H1 (cell line): ENCODE data around the gene RAB34. TPM values are rescaled to one million over a fixed set of nuclear protein-coding genes. Genes with fewer than 3 reads are reported as not detected.

Experiments used
- CTCF ChIA-PET: fragments of 300-600 bp; sonication (Branson Sonifier 250); formaldehyde crosslinking; loops from one replicate; lab custom pipeline; 2021; ENCODE audit not compliant: partially characterized antibody; lab: Charles Lee
- POLR2A ChIA-PET: fragments of 300-600 bp; sonication (Branson Sonifier 250); formaldehyde crosslinking; loops from one replicate; lab custom pipeline; 2021; ENCODE audit warnings: inconsistent platforms; ENCODE audit not compliant: partially characterized antibody; lab: Charles Lee
- DNase-seq, 2 experiments: peaks; one replicate each; pipeline versions ENCODE4 v3.0.0 to v3.0.0-alpha.2; 2010 to 2022; ENCODE audit warnings: low spot score in 2 of 2, low read depth in 1 of 2, mixed read lengths in 1 of 2
- FAIRE-seq: peaks from 2 replicates; lab custom pipeline; 2011; peaks lifted over from hg19 to GRCh38; lab: Jason Lieb, UNC
- H2AFZ ChIP-seq: 2 replicates; pipeline ENCODE4 v1.8.1; 2012; ENCODE audit warnings: low read length, inconsistent platforms
- H2AK5ac ChIP-seq: 2 replicates; pipeline ENCODE4 v1.6.1; 2013; ENCODE audit warnings: low read depth, low read length
- H2BK120ac ChIP-seq: replicated peaks from 2 replicates; pipeline ENCODE3; 2013; ENCODE audit warnings: low read depth, low read length, inconsistent platforms
- H2BK12ac ChIP-seq: 2 replicates; pipeline ENCODE4 v1.6.1; 2013; ENCODE audit warnings: low read depth, low read length
- H2BK15ac ChIP-seq: 2 replicates; pipeline ENCODE4 v1.6.1; 2013; ENCODE audit warnings: low read length
- H2BK20ac ChIP-seq: 2 replicates; pipeline ENCODE4 v1.6.1; 2013; ENCODE audit warnings: low read length
- H2BK5ac ChIP-seq: 2 replicates; pipeline ENCODE4 v1.6.1; 2013; ENCODE audit warnings: low read depth, low read length
- H3K14ac ChIP-seq: 2 replicates; pipeline ENCODE4 v1.6.1; 2013; ENCODE audit warnings: inconsistent platforms; ENCODE audit not compliant: insufficient read length
- H3K18ac ChIP-seq: 2 replicates; pipeline ENCODE4 v1.6.1; 2013; ENCODE audit warnings: low read length; ENCODE audit errors: extremely low read depth
- H3K23ac ChIP-seq: 2 replicates; pipeline ENCODE4 v1.6.1; 2013; ENCODE audit warnings: inconsistent platforms; ENCODE audit not compliant: insufficient read length
- H3K23me2 ChIP-seq: 2 replicates; pipeline ENCODE4 v1.6.1; 2013; ENCODE audit warnings: low read depth, low read length
- H3K27ac ChIP-seq: 2 replicates; pipeline ENCODE4 v1.6.1; 2011; ENCODE audit warnings: low read depth, low read length, inconsistent platforms
- H3K27me3 ChIP-seq, 4 experiments: replicated peaks in 1 of 4; 1 replicate in 1 of 4; 2 replicates in 3 of 4; pipeline versions ENCODE4 v1.6.1 to v1.8.1; 2011 to 2013; ENCODE audit warnings: low read length in 3 of 4, mild to moderate bottlenecking in 3 of 4, inconsistent platforms in 2 of 4, mixed read lengths in 2 of 4, moderate library complexity in 1 of 4; ENCODE audit not compliant: control insufficient read depth in 3 of 4, insufficient read depth in 3 of 4; ENCODE audit errors: extremely low read depth in 1 of 4
- H3K36me3 ChIP-seq, 4 experiments: 2 replicates each; pipeline versions ENCODE4 v1.6.1 to v1.8.1; 2011 to 2013; ENCODE audit warnings: mild to moderate bottlenecking in 4 of 4, low read length in 3 of 4, moderate library complexity in 2 of 4, control low read depth in 1 of 4, inconsistent platforms in 1 of 4; ENCODE audit not compliant: insufficient read depth in 4 of 4, control insufficient read depth in 2 of 4
- H3K4ac ChIP-seq: replicated peaks from 2 replicates; pipeline ENCODE3; 2013; ENCODE audit warnings: low read length, low read depth, mixed read lengths, inconsistent platforms; ENCODE audit not compliant: insufficient read length
- H3K4me1 ChIP-seq, 4 experiments: replicated peaks in 1 of 4; 1 replicate in 1 of 4; 2 replicates in 3 of 4; pipeline versions ENCODE4 v1.6.1 to v1.8.1; 2011 to 2013; ENCODE audit warnings: low read length in 3 of 4, inconsistent platforms in 2 of 4, mixed read lengths in 1 of 4; ENCODE audit not compliant: insufficient read depth in 4 of 4, control insufficient read depth in 3 of 4
- H3K4me2 ChIP-seq, 2 experiments: 2 replicates each; pipeline versions ENCODE4 v1.6.1 to v1.8.1; 2011 to 2013; ENCODE audit warnings: low read depth in 2 of 2, low read length in 2 of 2, control low read depth in 1 of 2, inconsistent platforms in 1 of 2, mild to moderate bottlenecking in 1 of 2; ENCODE audit not compliant: insufficient read depth in 1 of 2
- H3K4me3 ChIP-seq, 4 experiments: fragments of 200-600, 300-600 bp in 1 of 4; sonication (generic), shearing (Covaris generic), sonication (Bioruptor Twin) in 1 of 4; 2 replicates each; pipeline versions ENCODE4 v1.5.1 to v1.8.1; 2011 to 2016; ENCODE audit warnings: low read length in 4 of 4, low read depth in 3 of 4, control low read depth in 2 of 4, inconsistent platforms in 2 of 4, mild to moderate bottlenecking in 2 of 4, mixed read lengths in 1 of 4, moderate library complexity in 1 of 4; ENCODE audit not compliant: insufficient read depth in 2 of 4; ENCODE audit errors: extremely low read depth in 1 of 4
- H3K56ac ChIP-seq: replicated peaks from 2 replicates; pipeline ENCODE3; 2013; ENCODE audit warnings: low read depth, mild to moderate bottlenecking, mixed read lengths, low read length, inconsistent platforms; ENCODE audit not compliant: insufficient read length
- H3K79me1 ChIP-seq: 2 replicates; pipeline ENCODE4 v1.6.1; 2013; ENCODE audit warnings: low read depth, low read length, control low read depth
- H3K79me2 ChIP-seq, 2 experiments: 2 replicates each; pipeline versions ENCODE4 v1.6.1 to v1.8.1; 2012 to 2013; ENCODE audit warnings: low read length in 2 of 2, mild to moderate bottlenecking in 2 of 2, inconsistent platforms in 1 of 2; ENCODE audit not compliant: insufficient read depth in 2 of 2, control insufficient read depth in 1 of 2
- H3K9ac ChIP-seq, 4 experiments: replicated peaks in 1 of 4; 1 replicate in 1 of 4; 2 replicates in 3 of 4; pipeline versions ENCODE4 v1.6.1 to v1.8.1; 2011 to 2013; ENCODE audit warnings: low read depth in 3 of 4, low read length in 3 of 4, control low read depth in 2 of 4, mild to moderate bottlenecking in 2 of 4, moderate library complexity in 2 of 4, inconsistent platforms in 1 of 4; ENCODE audit errors: extremely low read depth in 1 of 4
- H3K9me3 ChIP-seq, 2 experiments: 2 replicates each; pipeline versions ENCODE4 v1.6.1 to v1.8.1; 2012 to 2013; ENCODE audit warnings: mild to moderate bottlenecking in 2 of 2, moderate library complexity in 2 of 2, control low read depth in 1 of 2, inconsistent platforms in 1 of 2, low read depth in 1 of 2, low read length in 1 of 2, mixed read lengths in 1 of 2; ENCODE audit not compliant: insufficient read depth in 2 of 2
- H4K20me1 ChIP-seq, 2 experiments: replicated peaks in 1 of 2; 2 replicates each; pipeline versions ENCODE3 to v1.8.1; 2011 to 2013; ENCODE audit warnings: inconsistent platforms in 2 of 2, low read length in 2 of 2, mild to moderate bottlenecking in 1 of 2; ENCODE audit not compliant: insufficient read depth in 2 of 2, control insufficient read depth in 1 of 2
- H4K5ac ChIP-seq: 2 replicates; pipeline ENCODE4 v1.6.1; 2013; ENCODE audit warnings: low read length, low read depth, mixed read lengths, inconsistent platforms; ENCODE audit not compliant: insufficient read length
- H4K8ac ChIP-seq: 2 replicates; pipeline ENCODE4 v1.8.0; 2013; ENCODE audit warnings: mild to moderate bottlenecking, moderate library complexity, low read length, inconsistent platforms; ENCODE audit not compliant: insufficient read depth; ENCODE audit errors: extremely low read depth
- H4K91ac ChIP-seq: replicated peaks from 2 replicates; pipeline ENCODE3; 2013; ENCODE audit warnings: low read length, mixed read lengths, inconsistent platforms; ENCODE audit not compliant: insufficient read length
- MAFK ChIP-seq: IDR thresholded peaks from 2 replicates; pipeline ENCODE4 v1.6.1; 2012; ENCODE audit warnings: low read depth, mild to moderate bottlenecking, improper control_type of control experiment, low read length
- POLR2A ChIP-seq, 2 experiments: IDR thresholded peaks; 1 replicate in 1 of 2; 2 replicates in 1 of 2; pipeline ENCODE4 v1.6.1; 2011; ENCODE audit warnings: low read depth in 2 of 2, low read length in 2 of 2, mild to moderate bottlenecking in 2 of 2; ENCODE audit errors: control extremely low read depth in 1 of 2
- POLR2AphosphoS5 ChIP-seq: IDR thresholded peaks from 2 replicates; pipeline ENCODE4 v1.6.1; 2011; ENCODE audit warnings: low read depth, low read length
- WGBS, 2 experiments: shearing (Covaris generic) in 1 of 2; methylation state at CpG; one replicate each; pipeline versions ENCODE4 v1.1.6 to v1.1.7; 2013 to 2015; ENCODE audit warnings: low lambda C conversion rate in 2 of 2, mixed read lengths in 2 of 2, inconsistent platforms in 1 of 2, low coverage in 1 of 2, missing lambda C conversion rate in 1 of 2; ENCODE audit not compliant: insufficient replicate concordance in 2 of 2, insufficient coverage in 1 of 2, insufficient read length in 1 of 2; ENCODE audit errors: extremely low coverage in 1 of 2, missing lambda C conversion rate in 1 of 2; 5-methylcytosine and 5-hydroxymethylcytosine counted together
- polyA plus RNA-seq, 7 experiments: library from polyadenylated mRNA; depleted of rRNA in 3 of 7; stranded (reverse) in 5 of 7; unstranded in 2 of 7; fragments of >200 nt in 5 of 7; fragments of 200-250 nt in 2 of 7; gene quantifications; 1 replicate in 5 of 7; 2 replicates in 1 of 7; 4 replicates in 1 of 7; pipeline versions ENCODE4 v1.2.1 to v1.2.3, GENCODE V29; 2011 to 2013; ENCODE audit warnings: missing spikeins in 2 of 7, mixed read lengths in 2 of 7
- total RNA-seq: library from RNA; stranded (reverse); fragmentation: NEBNext Ultra II Directional; extraction: Animal tissue kit (Norgen Biotek cat#: 25700); gene quantifications from 2 replicates; pipeline ENCODE4 v1.2.1, GENCODE V29; 2021

The RAB34 gene
- total and polyA plus RNA-seq, 2 of the 8 experiments (the other 6 are each of a cell fraction or from before 2014, with no cell fraction given) = 237 to 305 TPM

GRCh38 chr17:28702026-28702751, 15.5 kb downstream of the RAB34 start:
- Histone ChIP-seq H4K5ac (no peak overlapping the region), H3K36me3 (peaks cover 35 to 61% (median 55%) of the 10 kb centered on the region in 4 experiments), H3K14ac (no peak overlapping the region), H3K27ac (0 out of 2 replicates have a peak overlapping the region, but pooled peaks have one; percentile 19), H3K4ac (no peak overlapping the region), H2BK5ac (no peak overlapping the region), H3K23ac (no peak overlapping the region), H3K79me2 (no peaks in the 10 kb centered on the region), H3K9me3 (no peaks in the 10 kb centered on the region), H2BK15ac (no peak overlapping the region), H3K4me2 (peak overlapping the region in 1 of 2 experiments; percentile 32; a peak in 1 of 4 replicates), H3K23me2 (no peaks in the 10 kb centered on the region), H3K4me1 (peaks cover 0 to 11% (median 4%) of the 10 kb centered on the region in 4 experiments; a peak in 4 of 7 replicates), H3K27me3 (no peaks in the 10 kb centered on the region), H3K4me3 (no peak overlapping the region), H3K56ac (no peak overlapping the region), H3K18ac (no peak overlapping the region), H4K20me1 (peaks cover 10 to 24% of the 10 kb centered on the region in 2 experiments), H2AFZ (no peak overlapping the region), H3K9ac (no peak overlapping the region; a peak in 1 of 7 replicates), H2BK120ac (no peak overlapping the region), H3K79me1 (no peaks in the 10 kb centered on the region), H2BK20ac (no peak overlapping the region), H2AK5ac (no peak overlapping the region), H2BK12ac (no peak overlapping the region), H4K91ac (no peak overlapping the region), H4K8ac (no peak overlapping the region; the same call in 1 of the 2 replicates)
- 93% methylated on average over 10 of the region's 10 CpGs; no CpG with 5 or more reads in 1 of the 2 experiments for WGBS, 2 experiments
- CTCF ChIA-PET = interaction anchor here (0.6 to 2.5 kb wide), 9 partner anchors 33 to 325 kb away, joined by 3 to 9 read pairs (median 3); no protein-coding TSS in a partner anchor
- POLR2A ChIA-PET = interaction anchor here (0.8 to 4.8 kb wide), 15 partner anchors 9 to 117 kb away, joined by 3 to 47 read pairs (median 5); partner anchors contain the start of genes PROCA1 and RPL23A
- TF ChIP-seq POLR2A (IDR thresholded peaks at IDR 0.05; ENCODE audit: control extremely low read depth in 1 of 2, low read depth in 2 of 2, low read length in 2 of 2) = peak in 1 of 2 experiments; percentile 45; a peak in 1 of 3 replicates
- peak; percentile 23; the same call in 1 of the 2 replicates for TF ChIP-seq POLR2AphosphoS5
- TF ChIP-seq MAFK = no peak
- DNase-seq (no peak), FAIRE-seq (no peak)
